HCT116 (cell line): ENCODE results near the gene EPC1. TPM values are rescaled to one million over a fixed set of nuclear protein-coding genes. Genes with fewer than 3 reads are reported as not detected.
"Not testable (repeated sequence)": the region's sequence is repeated elsewhere in the genome, so short reads cannot be mapped to it uniquely, and the experiment has no call there.

Experiments used
- ATAC-seq: fragments of 200-7000 bp; cut with Tn5 transposase; 2 replicates; pipeline ENCODE4 v1.9.1; 2020; ENCODE audit warnings: mild to moderate bottlenecking, moderate library complexity
- BruUV-seq: library from RNA; stranded (reverse); fragments of 400-500 nt; replicated peaks from 2 replicates; lab custom pipeline; 2021; lab: Mats Ljungman, UMichigan
- CTCF ChIA-PET: fragments of 300-600 bp; sonication (Branson Sonifier 250); formaldehyde crosslinking; loops from one replicate; lab custom pipeline; 2021; ENCODE audit warnings: antibody characterized with exemption; lab: Charles Lee
- POLR2A ChIA-PET: fragments of 300-600, 350-600 bp; sonication (Branson Sonifier 250); formaldehyde crosslinking; loops from one replicate; lab custom pipeline; 2021; ENCODE audit warnings: antibody characterized with exemption; lab: Charles Lee
- RAD21 ChIA-PET, 2 experiments: fragments of 300-600 bp; sonication (Branson Sonifier 250); formaldehyde crosslinking; loops; one replicate each; lab custom pipeline; 2023; ENCODE audit warnings: low total read pairs in 2 of 2; ENCODE audit not compliant: uncharacterized antibody in 2 of 2, unreplicated experiment in 2 of 2, low non-redundant PET in 1 of 2; lab: Charles Lee
- DNase-seq: peaks from one replicate; pipeline ENCODE4 v3.0.0-alpha.2; 2010; ENCODE audit warnings: low read depth, low spot score
- H2AFZ ChIP-seq: fragments of 200-600 bp; shearing (Covaris generic), sonication (generic); 2 replicates; pipeline ENCODE4 v1.6.1; 2017; ENCODE audit warnings: low read depth, mixed run types, mixed read lengths, antibody characterized with exemption, low read length; ENCODE audit not compliant: poor library complexity, severe bottlenecking
- H3K27ac ChIP-seq: 2 replicates; pipeline ENCODE4 v1.5.1; 2012; ENCODE audit warnings: low read depth, low read length
- H3K27me3 ChIP-seq: fragments of 200-600 bp; sonication (generic); 2 replicates; pipeline ENCODE4 v1.6.1; 2016; ENCODE audit warnings: mixed run types, low read length, mixed read lengths; ENCODE audit not compliant: insufficient read depth
- H3K36me3 ChIP-seq, 2 experiments: fragments of 200-500 bp in 1 of 2; fragments of 200-600 bp in 1 of 2; sonication (Bioruptor generic) in 1 of 2; sonication (generic) in 1 of 2; 2 replicates each; pipeline versions ENCODE4 v1.5.1 to v1.6.1; 2014 to 2016; ENCODE audit warnings: low read length in 2 of 2, inconsistent platforms in 1 of 2, mixed read lengths in 1 of 2, mixed run types in 1 of 2; ENCODE audit not compliant: insufficient read depth in 2 of 2, control insufficient read depth in 1 of 2
- H3K4me1 ChIP-seq, 2 experiments: fragments of 200-600 bp in 1 of 2; sonication (generic) in 1 of 2; 2 replicates each; pipeline versions ENCODE4 v1.5.1 to v1.6.1; 2012 to 2017; ENCODE audit warnings: low read length in 2 of 2, inconsistent platforms in 1 of 2, mild to moderate bottlenecking in 1 of 2, mixed read lengths in 1 of 2, mixed run types in 1 of 2, moderate library complexity in 1 of 2; ENCODE audit not compliant: insufficient read depth in 2 of 2, control insufficient read depth in 1 of 2
- H3K4me2 ChIP-seq: fragments of 200-600 bp; sonication (generic); 2 replicates; pipeline ENCODE4 v1.6.1; 2017; ENCODE audit warnings: mixed run types, low read length, mixed read lengths
- H3K4me3 ChIP-seq, 2 experiments: fragments of 200-600 bp in 1 of 2; sonication (generic) in 1 of 2; replicated peaks in 1 of 2; 2 replicates each; pipeline ENCODE4 v1.5.1; 2011 to 2016; ENCODE audit warnings: low read length in 2 of 2, control low read depth in 1 of 2, low read depth in 1 of 2, mild to moderate bottlenecking in 1 of 2, mixed read lengths in 1 of 2, mixed run types in 1 of 2
- H3K79me2 ChIP-seq: fragments of 200-600 bp; sonication (generic); 2 replicates; pipeline ENCODE4 v1.6.1; 2017; ENCODE audit warnings: mild to moderate bottlenecking, mixed run types, low read length, moderate library complexity, mixed read lengths; ENCODE audit not compliant: insufficient read depth
- H3K9ac ChIP-seq: fragments of 200-600 bp; sonication (generic); 2 replicates; pipeline ENCODE4 v1.6.1; 2016; ENCODE audit warnings: low read length, mixed read lengths
- H3K9me2 ChIP-seq: fragments of 200-600 bp; sonication (generic), shearing (Covaris generic); 2 replicates; pipeline ENCODE4 v1.6.1; 2017; ENCODE audit warnings: mixed run types, mild to moderate bottlenecking, moderate library complexity; ENCODE audit not compliant: insufficient read depth
- H3K9me3 ChIP-seq, 2 experiments: fragments of 200-500 bp in 1 of 2; fragments of 200-600 bp in 1 of 2; sonication (Bioruptor generic) in 1 of 2; sonication (generic) in 1 of 2; 2 replicates each; pipeline ENCODE4 v1.6.1; 2014 to 2017; ENCODE audit warnings: low read length in 2 of 2, mixed read lengths in 2 of 2, inconsistent platforms in 1 of 2, low read depth in 1 of 2, mild to moderate bottlenecking in 1 of 2, mixed run types in 1 of 2, moderate library complexity in 1 of 2; ENCODE audit not compliant: control insufficient read depth in 1 of 2, insufficient read depth in 1 of 2
- H4K20me1 ChIP-seq: fragments of 200-600 bp; sonication (generic), shearing (Covaris generic); 2 replicates; pipeline ENCODE4 v1.6.1; 2017; ENCODE audit warnings: mixed run types, mild to moderate bottlenecking, moderate library complexity; ENCODE audit not compliant: insufficient read depth
- ATF3 ChIP-seq: IDR thresholded peaks from 2 replicates; pipeline ENCODE4 v1.6.1; 2012
- CEBPB ChIP-seq: IDR thresholded peaks from 2 replicates; pipeline ENCODE4 v1.6.1; 2012; ENCODE audit warnings: low read depth
- EZH2 ChIP-seq: fragments of 200-600 bp; sonication (generic); IDR thresholded peaks from 2 replicates; pipeline ENCODE4 v1.6.1; 2017; ENCODE audit warnings: antibody characterized with exemption, mixed run types
- FOSL1 ChIP-seq: IDR thresholded peaks from 2 replicates; pipeline ENCODE4 v1.6.1; 2012; ENCODE audit warnings: low read depth
- POLR2A ChIP-seq: IDR thresholded peaks from 2 replicates; pipeline ENCODE4 v1.7.0; 2011; ENCODE audit warnings: borderline replicate concordance; ENCODE audit not compliant: insufficient read depth, insufficient read length; ENCODE audit errors: extremely low read depth
- POLR2AphosphoS5 ChIP-seq: IDR thresholded peaks from 2 replicates; pipeline ENCODE4 v1.6.1; 2011; ENCODE audit warnings: mild to moderate bottlenecking, low read depth, low read length, moderate library complexity
- SIN3A ChIP-seq: IDR thresholded peaks from 2 replicates; pipeline ENCODE4 v1.6.1; 2012; ENCODE audit warnings: low read depth
- SP1 ChIP-seq: IDR thresholded peaks from 2 replicates; pipeline ENCODE4 v1.6.1; 2012; ENCODE audit warnings: low read depth
- SRF ChIP-seq: IDR thresholded peaks from 2 replicates; pipeline ENCODE4 v1.6.1; 2012; ENCODE audit warnings: low read depth
- TCF7L2 ChIP-seq: IDR thresholded peaks from 2 replicates; pipeline ENCODE4 v1.7.0; 2011; ENCODE audit warnings: borderline replicate concordance, inconsistent platforms; ENCODE audit not compliant: insufficient read depth, insufficient read length; ENCODE audit errors: extremely low read depth
- YY1 ChIP-seq: IDR thresholded peaks from 2 replicates; pipeline ENCODE4 v1.6.1; 2011; ENCODE audit warnings: low read length, low read depth, moderate library complexity, mild to moderate bottlenecking; ENCODE audit not compliant: insufficient replicate concordance; ENCODE audit errors: extremely low read depth
- ZFX ChIP-seq: fragments of 450-650 bp; IDR thresholded peaks from 2 replicates; pipeline ENCODE4 v1.6.1; 2017
- ZNF274 ChIP-seq: fragments of 200-500 bp; sonication (Bioruptor generic); IDR thresholded peaks from 2 replicates; pipeline ENCODE4 v1.6.1; 2014; ENCODE audit warnings: mild to moderate bottlenecking, low read depth, low read length, inconsistent platforms
- intact Hi-C: fragments of 100-400 bp; cut with micrococcal nuclease; formaldehyde crosslinking; loops from 2 replicates; pipeline ENCODE4 v1.10.0; 2022
- total RNA-seq: library from RNA; stranded (reverse); gene quantifications from one replicate; pipeline ENCODE4 v1.2.1, GENCODE V29; 2021; ENCODE audit not compliant: unreplicated experiment

EPC1 gene
- total RNA-seq, 1 experiment from 2014 or later: 20.1 TPM

DNA sequence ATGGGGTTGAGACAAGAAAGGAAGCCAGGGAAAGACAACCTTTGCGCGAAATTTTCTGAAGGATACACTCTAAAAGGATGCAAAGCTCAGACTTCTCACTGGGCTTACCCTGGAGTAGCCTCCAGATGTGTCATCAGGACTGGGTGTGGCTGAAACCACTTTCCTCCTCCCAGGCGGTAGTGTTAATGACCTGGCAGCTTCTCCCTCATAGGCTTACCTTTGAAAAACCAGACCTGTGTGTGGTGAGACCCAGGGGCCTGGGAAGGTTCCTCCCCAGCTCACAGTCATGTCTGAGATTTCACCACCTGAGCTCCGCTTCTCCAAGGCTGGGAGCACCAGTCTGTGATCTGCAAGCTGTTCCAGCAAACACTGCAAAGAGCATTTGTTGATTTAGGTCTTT, 93.7 kb downstream of the EPC1 start:
- H3K4me3 ChIP-seq: peak overlapping the region in 1 of 2 experiments; percentile 2; a peak in 1 of 4 replicates
- H3K9ac ChIP-seq: no peak overlapping the region
- H3K9me2 ChIP-seq: no peaks in the 10 kb centered on the region
- no peak overlapping the region for H3K27ac ChIP-seq
- DNase-seq (peak; percentile 56), ATAC-seq (peak; percentile 88)
- no TSS peak for BruUV-seq
- POLR2A ChIA-PET: no interaction called here
- H3K36me3 ChIP-seq: no peaks in the 10 kb centered on the region
- H3K27me3 ChIP-seq: no peaks in the 10 kb centered on the region
- CTCF ChIA-PET: interaction anchor here (1.0 kb wide), 1 partner anchor 9 kb away, joined by 4 read pairs; no protein-coding TSS in a partner anchor
- peaks cover 0 to 23% of the 10 kb centered on the region in 2 experiments; a peak in 3 of 4 replicates for H3K4me1 ChIP-seq
- H3K4me2 ChIP-seq: peak overlapping the region; percentile 47
- H3K9me3 ChIP-seq: no peaks in the 10 kb centered on the region
- intact Hi-C loops: no loop called here
- H2AFZ ChIP-seq: peak overlapping the region; percentile 12
- no peaks in the 10 kb centered on the region for H4K20me1 ChIP-seq
- no peak for TF ChIP-seq ZFX
- TF ChIP-seq EZH2: no peak
- no peaks in the 10 kb centered on the region for H3K79me2 ChIP-seq
- RAD21 ChIA-PET: no interaction called here

DNA sequence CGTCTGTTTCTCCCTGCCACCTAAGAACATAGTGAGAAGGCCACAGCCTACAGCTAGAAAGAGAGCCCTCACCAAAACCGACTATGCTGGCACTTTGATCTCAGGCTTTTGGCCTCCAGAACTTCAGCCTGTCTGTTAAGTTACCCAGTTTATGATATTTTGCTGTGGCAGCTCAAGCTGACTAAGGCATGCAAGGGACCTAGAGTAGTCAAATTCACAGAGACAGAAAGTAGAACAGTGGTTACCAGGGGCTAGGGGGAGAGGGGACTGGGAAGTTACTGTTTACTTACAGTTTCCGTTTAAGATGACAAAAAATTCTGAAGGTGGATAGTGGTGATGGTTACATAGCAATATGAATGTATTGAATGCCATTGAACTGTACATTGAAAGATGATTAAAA, 96.5 kb downstream of the EPC1 start:
- ATAC-seq, H3K4me3 ChIP-seq, H3K36me3 ChIP-seq, H3K9ac ChIP-seq, BruUV-seq, H2AFZ ChIP-seq, DNase-seq, intact Hi-C loops, H3K27me3 ChIP-seq, H3K27ac ChIP-seq, H3K79me2 ChIP-seq, H4K20me1 ChIP-seq, H3K9me2 ChIP-seq, H3K4me2 ChIP-seq, H3K9me3 ChIP-seq, CTCF ChIA-PET, RAD21 ChIA-PET: not testable (repeated sequence)
- peaks cover 0 to 14% of the 10 kb centered on the region in 2 experiments; a peak in 3 of 4 replicates for H3K4me1 ChIP-seq
- POLR2A ChIA-PET: interaction anchor here (0.7 kb wide), 1 partner anchor 856 kb away, joined by 3 read pairs; no protein-coding TSS in a partner anchor

- H4K20me1 ChIP-seq: no peaks in the 10 kb centered on the region
- ChIA-PET RAD21 (no interaction called here), POLR2A (no interaction called here), CTCF (interaction anchor here (1.5 kb wide), 1 partner anchor 10 kb away, joined by 5 read pairs; no protein-coding TSS in a partner anchor)
- no peaks in the 10 kb centered on the region for H3K36me3 ChIP-seq
- H3K9me3 ChIP-seq: no peaks in the 10 kb centered on the region
- ATAC-seq (no peak), DNase-seq (no peak)
- intact Hi-C loops: no loop called here
- no TSS peak for BruUV-seq
- H3K27me3 ChIP-seq: no peaks in the 10 kb centered on the region
- no peak overlapping the region for H3K27ac ChIP-seq
- H3K4me1 ChIP-seq: no peaks in the 10 kb centered on the region
- no peak overlapping the region for H3K9ac ChIP-seq
- H2AFZ ChIP-seq: no peak overlapping the region
- no peak overlapping the region for H3K4me2 ChIP-seq
- no peak overlapping the region for H3K4me3 ChIP-seq
- H3K79me2 ChIP-seq: no peaks in the 10 kb centered on the region
- no peaks in the 10 kb centered on the region for H3K9me2 ChIP-seq
- TF ChIP-seq POLR2AphosphoS5 (no peak), ZNF274 (no peak), FOSL1 (no peak), TCF7L2 (no peak), SP1 (no peak), SIN3A (no peak), SRF (no peak), YY1 (no peak), CEBPB (no peak), POLR2A (no peak), ATF3 (no peak)
Observed at GRCh38 chr10:32246685-32247084, 100.3 kb downstream of the EPC1 start.
